ENCODE measurements around the gene CLNK.

CLNK gene

GRCh38 chr4:10664408-10664807 lies 20.2 kb downstream of the CLNK start:
- no peak for DNase-seq (ENCODE audit: low read depth in 4 of 4, low spot score in 1 of 4)

GRCh38 chr4:10662937-10663336 lies 21.6 kb downstream of the CLNK start:
- no peak for DNase-seq (ENCODE audit: low read depth in 4 of 4, low spot score in 1 of 4)

- DNase-seq (ENCODE audit: low read depth in 4 of 4, low spot score in 1 of 4), result no peak
Measured at GRCh38 chr4:10661047-10661446, 23.5 kb downstream of the CLNK start.

GRCh38 chr4:10659251-10659650 lies 25.3 kb downstream of the CLNK start:
- no peak for DNase-seq (ENCODE audit: low read depth in 4 of 4, low spot score in 1 of 4)

GRCh38 chr4:10656988-10657387 lies 27.6 kb downstream of the CLNK start:
- DNase-seq (ENCODE audit: low read depth in 4 of 4, low spot score in 1 of 4), result no peak

GRCh38 chr4:10656420-10656819 lies 28.1 kb downstream of the CLNK start:
- no peak for DNase-seq (ENCODE audit: low read depth in 4 of 4, low spot score in 1 of 4)

GRCh38 chr4:10655968-10656367 lies 28.6 kb downstream of the CLNK start:
- no peak for DNase-seq (ENCODE audit: low read depth in 4 of 4, low spot score in 1 of 4)

- no peak for DNase-seq (ENCODE audit: low read depth in 4 of 4, low spot score in 1 of 4)
Measured at GRCh38 chr4:10648479-10648878, 36.1 kb downstream of the CLNK start.

- DNase-seq (ENCODE audit: low read depth in 4 of 4, low spot score in 1 of 4), result no peak
Measured at GRCh38 chr4:10647846-10648245, 36.7 kb downstream of the CLNK start.

- DNase-seq (ENCODE audit: low read depth in 4 of 4, low spot score in 1 of 4), result no peak
Measured at GRCh38 chr4:10643600-10644425, 40.8 kb downstream of the CLNK start.

- no peak for DNase-seq (ENCODE audit: low read depth in 4 of 4, low spot score in 1 of 4)
Measured at GRCh38 chr4:10640561-10641201, 43.9 kb downstream of the CLNK start.

GRCh38 chr4:10639664-10640063 lies 44.9 kb downstream of the CLNK start:
- no peak for DNase-seq (ENCODE audit: low read depth in 4 of 4, low spot score in 1 of 4)

GRCh38 chr4:10639100-10639499 lies 45.5 kb downstream of the CLNK start:
- no peak for DNase-seq (ENCODE audit: low read depth in 4 of 4, low spot score in 1 of 4)

GRCh38 chr4:10635091-10635490 lies 49.5 kb downstream of the CLNK start:
- DNase-seq (ENCODE audit: low read depth in 4 of 4, low spot score in 1 of 4), result no peak

- DNase-seq (ENCODE audit: low read depth in 4 of 4, low spot score in 1 of 4), result no peak
Measured at GRCh38 chr4:10629394-10629793, 55.2 kb downstream of the CLNK start.

GRCh38 chr4:10625131-10625530 lies 59.4 kb downstream of the CLNK start:
- no peak for DNase-seq (ENCODE audit: low read depth in 4 of 4, low spot score in 1 of 4)

GRCh38 chr4:10623862-10624261 lies 60.7 kb downstream of the CLNK start:
- DNase-seq (ENCODE audit: low read depth in 4 of 4, low spot score in 1 of 4), result no peak

GRCh38 chr4:10623241-10623640 lies 61.3 kb downstream of the CLNK start:
- DNase-seq (ENCODE audit: low read depth in 4 of 4, low spot score in 1 of 4), result no peak

- no peak for DNase-seq (ENCODE audit: low read depth in 4 of 4, low spot score in 1 of 4)
Measured at GRCh38 chr4:10622728-10623127, 61.8 kb downstream of the CLNK start.

GRCh38 chr4:10620935-10621488 lies 63.6 kb downstream of the CLNK start:
- no peak for DNase-seq (ENCODE audit: low read depth in 4 of 4, low spot score in 1 of 4)

- DNase-seq (ENCODE audit: low read depth in 4 of 4, low spot score in 1 of 4), result no peak
Measured at GRCh38 chr4:10619855-10620254, 64.7 kb downstream of the CLNK start.

- no peak for DNase-seq (ENCODE audit: low read depth in 4 of 4, low spot score in 1 of 4)
Measured at GRCh38 chr4:10619220-10619619, 65.3 kb downstream of the CLNK start.
